Daoy (cell line): ENCODE data around the gene PCBP3. TPM values are rescaled to one million over a fixed set of nuclear protein-coding genes. Genes with fewer than 3 reads are reported as not detected.

Experiments
- DNase-seq: peaks from one replicate; pipeline ENCODE4 v3.0.0-alpha.2; 2015; ENCODE audit warnings: low read depth
- total RNA-seq: library from RNA; depleted of rRNA; stranded (reverse); fragments of >200 nt; shearing (Covaris generic); gene quantifications from 2 replicates; pipeline ENCODE4 v1.2.3, GENCODE V29; 2014

Gene PCBP3
- total RNA-seq, 1 experiment from 2014 or later: 2.1 TPM

GRCh38 chr21:45787371-45787770, 143.8 kb downstream of the PCBP3 start:
- DNase-seq: no peak

GRCh38 chr21:45788198-45788597, 144.7 kb downstream of the PCBP3 start:
- no peak for DNase-seq

GRCh38 chr21:45788637-45789506, 145.3 kb downstream of the PCBP3 start:
- no peak for DNase-seq

GRCh38 chr21:45790427-45790826, 146.9 kb downstream of the PCBP3 start:
- DNase-seq: no peak

- DNase-seq: no peak
These were observed 148.3 kb downstream of the PCBP3 start for GRCh38 chr21:45791562-45792418.

GRCh38 chr21:45792682-45793383, 149.3 kb downstream of the PCBP3 start:
- no peak for DNase-seq

GRCh38 chr21:45794027-45794426, 150.5 kb downstream of the PCBP3 start:
- DNase-seq: no peak

GRCh38 chr21:45796003-45796402, 152.5 kb downstream of the PCBP3 start:
- no peak for DNase-seq

GRCh38 chr21:45797338-45797737, 153.8 kb downstream of the PCBP3 start:
- DNase-seq: no peak

GRCh38 chr21:45799765-45800338, 156.3 kb downstream of the PCBP3 start:
- no peak for DNase-seq

GRCh38 chr21:45800339-45801080, 157.0 kb downstream of the PCBP3 start:
- no peak for DNase-seq

GRCh38 chr21:45801129-45801964, 157.8 kb downstream of the PCBP3 start:
- DNase-seq: no peak

- no peak for DNase-seq
These were observed 158.5 kb downstream of the PCBP3 start for GRCh38 chr21:45801989-45802388.

GRCh38 chr21:45802425-45802824, 158.9 kb downstream of the PCBP3 start:
- no peak for DNase-seq

- DNase-seq: no peak
These were observed 159.6 kb downstream of the PCBP3 start for GRCh38 chr21:45802956-45803617.

GRCh38 chr21:45803618-45804340, 160.3 kb downstream of the PCBP3 start:
- no peak for DNase-seq

GRCh38 chr21:45804809-45805313, 161.3 kb downstream of the PCBP3 start:
- no peak for DNase-seq

- DNase-seq: no peak
These were observed 161.8 kb downstream of the PCBP3 start for GRCh38 chr21:45805321-45805720.

- no peak for DNase-seq
These were observed 162.5 kb downstream of the PCBP3 start for GRCh38 chr21:45806042-45806441.
